GM23338 (cell line): Measurements from ENCODE around the gene TIMMDC1. TPM values are rescaled to one million over a fixed set of nuclear protein-coding genes. Genes with fewer than 3 reads are reported as not detected.

ENCODE experiments used
- CREB1 ChIP-seq: fragments of 250-450 bp; sonication (Bioruptor Pico); IDR thresholded peaks from 2 replicates; pipeline ENCODE4 v1.5.0; 2020; ENCODE audit warnings: low read depth, mild to moderate bottlenecking, moderate library complexity
- CTCF ChIP-seq, 2 experiments: fragments of 200-600 bp in 1 of 2; sonication (generic) in 1 of 2; conservative IDR thresholded peaks; 2 replicates each; pipeline versions ENCODE4 v1.5.1 to v1.6.1; 2016 to 2017; ENCODE audit warnings: antibody characterized with exemption in 2 of 2, low read depth in 2 of 2, mild to moderate bottlenecking in 2 of 2, moderate library complexity in 1 of 2
- JUNB ChIP-seq: IDR thresholded peaks from one replicate; pipeline ENCODE4 v1.6.1; 2016; ENCODE audit warnings: antibody characterized with exemption; ENCODE audit not compliant: unreplicated experiment
- POLR2AphosphoS5 ChIP-seq: IDR thresholded peaks from 2 replicates; pipeline ENCODE4 v1.6.1; 2016; ENCODE audit warnings: antibody characterized with exemption, low read depth
- STAT1 ChIP-seq: IDR thresholded peaks from one replicate; pipeline ENCODE4 v1.6.1; 2016; ENCODE audit warnings: antibody characterized with exemption; ENCODE audit not compliant: unreplicated experiment
- ZNF114 ChIP-seq: fragments of 250-450 bp; sonication (Bioruptor Pico); IDR thresholded peaks from 2 replicates; pipeline ENCODE4 v1.5.0; 2020; ENCODE audit warnings: mild to moderate bottlenecking, moderate library complexity
- ZNF331 ChIP-seq: fragments of 250-450 bp; sonication (Bioruptor Pico); IDR thresholded peaks from 2 replicates; pipeline ENCODE4 v1.5.0; 2020; ENCODE audit warnings: low read depth, mild to moderate bottlenecking, moderate library complexity
- polyA plus RNA-seq: library from polyadenylated mRNA; unstranded; fragments of >200 nt; fragmentation: Nextera tagmentation; extraction: Ambion mirVana; gene quantifications from 2 replicates; pipeline ENCODE4 v1.2.1, GENCODE V29; 2016
- total RNA-seq: library from RNA; depleted of rRNA; stranded (reverse); fragments of >200 nt; shearing (Covaris generic); gene quantifications from 2 replicates; pipeline ENCODE4 v1.2.3, GENCODE V29; 2014
- TF ChIP-seq, protein P1 (sequence below): fragments of 250-450 bp; sonication (Bioruptor Pico); IDR thresholded peaks from 2 replicates; pipeline ENCODE4 v1.5.0; 2020; ENCODE audit warnings: mild to moderate bottlenecking, moderate library complexity
- TF ChIP-seq, protein P2 (sequence below): IDR thresholded peaks from 2 replicates; pipeline ENCODE4 v1.6.1; 2016; ENCODE audit warnings: antibody characterized with exemption
- TF ChIP-seq, protein P3 (sequence below): IDR thresholded peaks from one replicate; pipeline ENCODE4 v1.6.1; 2018; ENCODE audit warnings: antibody characterized with exemption; ENCODE audit not compliant: unreplicated experiment

Gene TIMMDC1
- total and polyA plus RNA-seq, 2 experiments from 2014 or later = 62.2 to 105 TPM

DNA sequence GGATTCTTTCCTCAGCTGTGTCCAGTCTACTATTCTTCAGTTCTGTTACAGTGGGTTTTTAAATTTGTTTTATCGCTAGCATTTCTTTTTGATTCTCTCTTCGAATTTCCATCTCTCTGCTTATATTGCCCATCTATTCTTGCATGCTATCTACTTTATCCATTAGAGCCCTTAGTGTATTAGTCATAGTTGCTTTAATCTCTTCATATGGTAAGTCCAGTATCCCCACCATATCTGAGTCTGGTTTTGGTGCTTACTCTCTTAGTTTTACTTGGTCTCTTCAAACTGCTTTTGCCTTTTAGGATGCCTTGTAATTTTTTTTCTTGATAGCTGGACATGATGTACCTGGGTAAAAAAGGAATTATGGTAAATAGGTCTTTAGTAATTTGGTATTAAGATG lies 9.1 kb downstream of the TIMMDC1 start (continued):
- TF ChIP-seq, protein P1, sequence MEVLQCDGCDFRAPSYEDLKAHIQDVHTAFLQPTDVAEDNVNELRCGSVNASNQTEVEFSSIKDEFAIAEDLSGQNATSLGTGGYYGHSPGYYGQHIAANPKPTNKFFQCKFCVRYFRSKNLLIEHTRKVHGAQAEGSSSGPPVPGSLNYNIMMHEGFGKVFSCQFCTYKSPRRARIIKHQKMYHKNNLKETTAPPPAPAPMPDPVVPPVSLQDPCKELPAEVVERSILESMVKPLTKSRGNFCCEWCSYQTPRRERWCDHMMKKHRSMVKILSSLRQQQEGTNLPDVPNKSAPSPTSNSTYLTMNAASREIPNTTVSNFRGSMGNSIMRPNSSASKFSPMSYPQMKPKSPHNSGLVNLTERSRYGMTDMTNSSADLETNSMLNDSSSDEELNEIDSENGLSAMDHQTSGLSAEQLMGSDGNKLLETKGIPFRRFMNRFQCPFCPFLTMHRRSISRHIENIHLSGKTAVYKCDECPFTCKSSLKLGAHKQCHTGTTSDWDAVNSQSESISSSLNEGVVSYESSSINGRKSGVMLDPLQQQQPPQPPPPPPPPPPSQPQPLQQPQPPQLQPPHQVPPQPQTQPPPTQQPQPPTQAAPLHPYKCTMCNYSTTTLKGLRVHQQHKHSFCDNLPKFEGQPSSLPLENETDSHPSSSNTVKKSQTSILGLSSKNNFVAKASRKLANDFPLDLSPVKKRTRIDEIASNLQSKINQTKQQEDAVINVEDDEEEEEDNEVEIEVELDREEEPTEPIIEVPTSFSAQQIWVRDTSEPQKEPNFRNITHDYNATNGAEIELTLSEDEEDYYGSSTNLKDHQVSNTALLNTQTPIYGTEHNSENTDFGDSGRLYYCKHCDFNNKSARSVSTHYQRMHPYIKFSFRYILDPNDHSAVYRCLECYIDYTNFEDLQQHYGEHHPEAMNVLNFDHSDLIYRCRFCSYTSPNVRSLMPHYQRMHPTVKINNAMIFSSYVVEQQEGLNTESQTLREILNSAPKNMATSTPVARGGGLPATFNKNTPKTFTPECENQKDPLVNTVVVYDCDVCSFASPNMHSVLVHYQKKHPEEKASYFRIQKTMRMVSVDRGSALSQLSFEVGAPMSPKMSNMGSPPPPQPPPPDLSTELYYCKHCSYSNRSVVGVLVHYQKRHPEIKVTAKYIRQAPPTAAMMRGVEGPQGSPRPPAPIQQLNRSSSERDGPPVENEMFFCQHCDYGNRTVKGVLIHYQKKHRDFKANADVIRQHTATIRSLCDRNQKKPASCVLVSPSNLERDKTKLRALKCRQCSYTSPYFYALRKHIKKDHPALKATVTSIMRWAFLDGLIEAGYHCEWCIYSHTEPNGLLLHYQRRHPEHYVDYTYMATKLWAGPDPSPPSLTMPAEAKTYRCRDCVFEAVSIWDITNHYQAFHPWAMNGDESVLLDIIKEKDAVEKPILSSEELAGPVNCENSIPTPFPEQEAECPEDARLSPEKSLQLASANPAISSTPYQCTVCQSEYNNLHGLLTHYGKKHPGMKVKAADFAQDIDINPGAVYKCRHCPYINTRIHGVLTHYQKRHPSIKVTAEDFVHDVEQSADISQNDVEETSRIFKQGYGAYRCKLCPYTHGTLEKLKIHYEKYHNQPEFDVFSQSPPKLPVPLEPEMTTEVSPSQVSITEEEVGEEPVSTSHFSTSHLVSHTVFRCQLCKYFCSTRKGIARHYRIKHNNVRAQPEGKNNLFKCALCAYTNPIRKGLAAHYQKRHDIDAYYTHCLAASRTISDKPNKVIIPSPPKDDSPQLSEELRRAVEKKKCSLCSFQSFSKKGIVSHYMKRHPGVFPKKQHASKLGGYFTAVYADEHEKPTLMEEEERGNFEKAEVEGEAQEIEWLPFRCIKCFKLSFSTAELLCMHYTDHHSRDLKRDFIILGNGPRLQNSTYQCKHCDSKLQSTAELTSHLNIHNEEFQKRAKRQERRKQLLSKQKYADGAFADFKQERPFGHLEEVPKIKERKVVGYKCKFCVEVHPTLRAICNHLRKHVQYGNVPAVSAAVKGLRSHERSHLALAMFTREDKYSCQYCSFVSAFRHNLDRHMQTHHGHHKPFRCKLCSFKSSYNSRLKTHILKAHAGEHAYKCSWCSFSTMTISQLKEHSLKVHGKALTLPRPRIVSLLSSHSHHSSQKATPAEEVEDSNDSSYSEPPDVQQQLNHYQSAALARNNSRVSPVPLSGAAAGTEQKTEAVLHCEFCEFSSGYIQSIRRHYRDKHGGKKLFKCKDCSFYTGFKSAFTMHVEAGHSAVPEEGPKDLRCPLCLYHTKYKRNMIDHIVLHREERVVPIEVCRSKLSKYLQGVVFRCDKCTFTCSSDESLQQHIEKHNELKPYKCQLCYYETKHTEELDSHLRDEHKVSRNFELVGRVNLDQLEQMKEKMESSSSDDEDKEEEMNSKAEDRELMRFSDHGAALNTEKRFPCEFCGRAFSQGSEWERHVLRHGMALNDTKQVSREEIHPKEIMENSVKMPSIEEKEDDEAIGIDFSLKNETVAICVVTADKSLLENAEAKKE (CRISPR knock-in tag) = no peak
- TF ChIP-seq POLR2AphosphoS5 (no peak), ZNF114 (CRISPR knock-in tag) (no peak), ZNF331 (CRISPR knock-in tag) (no peak), CREB1 (CRISPR knock-in tag) (no peak), JUNB (no peak), STAT1 (no peak), CTCF (conservative IDR thresholded peaks at IDR 0.05; ENCODE audit: low read depth in 2 of 2) (no peak)
- TF ChIP-seq, protein P2, sequence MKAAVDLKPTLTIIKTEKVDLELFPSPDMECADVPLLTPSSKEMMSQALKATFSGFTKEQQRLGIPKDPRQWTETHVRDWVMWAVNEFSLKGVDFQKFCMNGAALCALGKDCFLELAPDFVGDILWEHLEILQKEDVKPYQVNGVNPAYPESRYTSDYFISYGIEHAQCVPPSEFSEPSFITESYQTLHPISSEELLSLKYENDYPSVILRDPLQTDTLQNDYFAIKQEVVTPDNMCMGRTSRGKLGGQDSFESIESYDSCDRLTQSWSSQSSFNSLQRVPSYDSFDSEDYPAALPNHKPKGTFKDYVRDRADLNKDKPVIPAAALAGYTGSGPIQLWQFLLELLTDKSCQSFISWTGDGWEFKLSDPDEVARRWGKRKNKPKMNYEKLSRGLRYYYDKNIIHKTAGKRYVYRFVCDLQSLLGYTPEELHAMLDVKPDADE = no peak
- TF ChIP-seq, protein P3, sequence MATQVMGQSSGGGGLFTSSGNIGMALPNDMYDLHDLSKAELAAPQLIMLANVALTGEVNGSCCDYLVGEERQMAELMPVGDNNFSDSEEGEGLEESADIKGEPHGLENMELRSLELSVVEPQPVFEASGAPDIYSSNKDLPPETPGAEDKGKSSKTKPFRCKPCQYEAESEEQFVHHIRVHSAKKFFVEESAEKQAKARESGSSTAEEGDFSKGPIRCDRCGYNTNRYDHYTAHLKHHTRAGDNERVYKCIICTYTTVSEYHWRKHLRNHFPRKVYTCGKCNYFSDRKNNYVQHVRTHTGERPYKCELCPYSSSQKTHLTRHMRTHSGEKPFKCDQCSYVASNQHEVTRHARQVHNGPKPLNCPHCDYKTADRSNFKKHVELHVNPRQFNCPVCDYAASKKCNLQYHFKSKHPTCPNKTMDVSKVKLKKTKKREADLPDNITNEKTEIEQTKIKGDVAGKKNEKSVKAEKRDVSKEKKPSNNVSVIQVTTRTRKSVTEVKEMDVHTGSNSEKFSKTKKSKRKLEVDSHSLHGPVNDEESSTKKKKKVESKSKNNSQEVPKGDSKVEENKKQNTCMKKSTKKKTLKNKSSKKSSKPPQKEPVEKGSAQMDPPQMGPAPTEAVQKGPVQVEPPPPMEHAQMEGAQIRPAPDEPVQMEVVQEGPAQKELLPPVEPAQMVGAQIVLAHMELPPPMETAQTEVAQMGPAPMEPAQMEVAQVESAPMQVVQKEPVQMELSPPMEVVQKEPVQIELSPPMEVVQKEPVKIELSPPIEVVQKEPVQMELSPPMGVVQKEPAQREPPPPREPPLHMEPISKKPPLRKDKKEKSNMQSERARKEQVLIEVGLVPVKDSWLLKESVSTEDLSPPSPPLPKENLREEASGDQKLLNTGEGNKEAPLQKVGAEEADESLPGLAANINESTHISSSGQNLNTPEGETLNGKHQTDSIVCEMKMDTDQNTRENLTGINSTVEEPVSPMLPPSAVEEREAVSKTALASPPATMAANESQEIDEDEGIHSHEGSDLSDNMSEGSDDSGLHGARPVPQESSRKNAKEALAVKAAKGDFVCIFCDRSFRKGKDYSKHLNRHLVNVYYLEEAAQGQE = no peak
